ENCODE data around the gene RIPOR2. TPM values are rescaled to one million over a fixed set of nuclear protein-coding genes. Genes with fewer than 3 reads are reported as not detected.

The RIPOR2 gene
- total and polyA plus RNA-seq, 5 donors: 0.59 to 2.9 (median 2.4) TPM

GRCh38 chr6:24911796-24912382 lies 23.9 kb downstream of the RIPOR2 start:
- intact Hi-C loops (cut with DNase I): loop anchor here in 1 of 4 donors (10.0 kb wide), 1 partner anchor 83 kb away; no protein-coding TSS in a partner anchor
- Histone ChIP-seq H3K27ac (ENCODE audit: low read length) (no peak overlapping the region), H3K9me3 (ENCODE audit: control insufficient read depth, low read length) (no peaks in the 10 kb centered on the region), H3K4me1 (ENCODE audit: control insufficient read depth, insufficient read depth, low read length) (peaks cover 2% of the 10 kb centered on the region), H3K4me3 (ENCODE audit: low read length) (peak overlapping the region; percentile 61), H3K27me3 (ENCODE audit: control insufficient read depth, insufficient read depth) (no peaks in the 10 kb centered on the region)
- WGBS: 69% methylated on average over 6 of the region's 6 CpGs
- no peak for ATAC-seq
- DNase-seq: no peak

GRCh38 chr6:24910961-24911725 lies 24.6 kb downstream of the RIPOR2 start:
- Histone ChIP-seq H3K4me3 (ENCODE audit: low read length) (peak overlapping the region; percentile 61), H3K27ac (ENCODE audit: low read length) (no peak overlapping the region), H3K4me1 (ENCODE audit: control insufficient read depth, insufficient read depth, low read length) (peaks cover 2% of the 10 kb centered on the region), H3K9me3 (ENCODE audit: control insufficient read depth, low read length) (no peaks in the 10 kb centered on the region), H3K27me3 (ENCODE audit: control insufficient read depth, insufficient read depth) (no peaks in the 10 kb centered on the region)
- peak; percentile 74 to 75 for ATAC-seq
- DNase-seq: peak; percentile 65 to 84 (median 82)
- intact Hi-C loops (cut with DNase I): loop anchor here in 1 of 4 donors (10.0 kb wide), 1 partner anchor 84 kb away; no protein-coding TSS in a partner anchor
- WGBS: under 1% methylated on average over 56 of the region's 56 CpGs

- DNase-seq (peak; percentile 18 to 60 (median 59)), ATAC-seq (peak; percentile 43 to 44)
- peaks cover 2% of the 10 kb centered on the region for H3K4me1 ChIP-seq (ENCODE audit: control insufficient read depth, insufficient read depth, low read length)
- peak overlapping the region; percentile 61 for H3K4me3 ChIP-seq (ENCODE audit: low read length)
- no peaks in the 10 kb centered on the region for H3K27me3 ChIP-seq (ENCODE audit: control insufficient read depth, insufficient read depth)
- 3% methylated on average over 33 of the region's 33 CpGs for WGBS
- H3K27ac ChIP-seq (ENCODE audit: low read length): no peak overlapping the region
- intact Hi-C loops (cut with DNase I): loop anchor here in 1 of 4 donors (10.0 kb wide), 1 partner anchor 84 kb away; no protein-coding TSS in a partner anchor
- H3K9me3 ChIP-seq (ENCODE audit: control insufficient read depth, low read length): no peaks in the 10 kb centered on the region
Observed at GRCh38 chr6:24910331-24910960, 25.3 kb downstream of the RIPOR2 start.

- 55% methylated on average over 20 of the region's 20 CpGs for WGBS
- Histone ChIP-seq H3K4me1 (ENCODE audit: control insufficient read depth, insufficient read depth, low read length) (peaks cover 2% of the 10 kb centered on the region), H3K27me3 (ENCODE audit: control insufficient read depth, insufficient read depth) (no peaks in the 10 kb centered on the region), H3K9me3 (ENCODE audit: control insufficient read depth, low read length) (no peaks in the 10 kb centered on the region), H3K4me3 (ENCODE audit: low read length) (no peak overlapping the region), H3K27ac (ENCODE audit: low read length) (peak overlapping the region; percentile 23)
- ATAC-seq: peak in 1 of 2 donors; percentile 22
- intact Hi-C loops (cut with DNase I): loop anchor here in 1 of 4 donors (10.0 kb wide), 1 partner anchor 85 kb away; no protein-coding TSS in a partner anchor
- no peak for DNase-seq
Observed at GRCh38 chr6:24909241-24910216, 26.2 kb downstream of the RIPOR2 start.

DNA sequence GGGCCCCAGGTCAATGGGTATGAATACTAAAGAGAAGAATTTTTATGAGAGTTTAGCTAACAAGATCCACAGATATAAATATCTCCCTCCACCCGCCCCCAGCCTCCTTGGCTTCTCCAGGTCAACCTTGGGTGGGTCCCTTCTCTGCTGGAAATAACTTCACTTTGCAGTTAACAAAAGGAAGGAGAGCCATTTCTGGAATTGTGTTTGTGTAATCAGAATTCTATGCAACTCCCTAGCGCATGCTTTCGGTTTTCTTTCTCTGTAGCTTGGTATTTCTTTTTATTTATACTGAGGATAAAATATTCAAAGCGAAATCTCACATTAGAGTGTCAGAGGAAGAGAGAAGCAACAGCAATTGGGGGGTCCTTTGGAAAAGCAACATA lies 27.1 kb downstream of the RIPOR2 start:
- ATAC-seq: no peak
- DNase-seq: no peak

GRCh38 chr6:24907919-24908649 lies 27.7 kb downstream of the RIPOR2 start:
- ATAC-seq: no peak
- WGBS: 34% methylated on average over 4 of the region's 4 CpGs
- Histone ChIP-seq H3K27me3 (ENCODE audit: control insufficient read depth, insufficient read depth) (no peaks in the 10 kb centered on the region), H3K9me3 (ENCODE audit: control insufficient read depth, low read length) (peaks cover under 1% of the 10 kb centered on the region), H3K27ac (ENCODE audit: low read length) (no peak overlapping the region), H3K4me3 (ENCODE audit: low read length) (no peak overlapping the region), H3K4me1 (ENCODE audit: control insufficient read depth, insufficient read depth, low read length) (peaks cover 2% of the 10 kb centered on the region)
- no peak for DNase-seq
- intact Hi-C loops (cut with DNase I): no loop called here

More for the DNA sequence above, 27.1 kb downstream of the RIPOR2 start:
- H3K9me3 ChIP-seq (ENCODE audit: control insufficient read depth, low read length): no peaks in the 10 kb centered on the region
- H3K27ac ChIP-seq (ENCODE audit: low read length): no peak overlapping the region
- intact Hi-C loops (cut with DNase I): no loop called here
- WGBS: 55% methylated on average over 4 of the region's 4 CpGs
- H3K27me3 ChIP-seq (ENCODE audit: control insufficient read depth, insufficient read depth): no peaks in the 10 kb centered on the region
- H3K4me3 ChIP-seq (ENCODE audit: low read length): no peak overlapping the region
- peaks cover 2% of the 10 kb centered on the region for H3K4me1 ChIP-seq (ENCODE audit: control insufficient read depth, insufficient read depth, low read length)

- Histone ChIP-seq H3K9me3 (ENCODE audit: control insufficient read depth, low read length) (peaks cover 3% of the 10 kb centered on the region), H3K4me3 (ENCODE audit: low read length) (no peak overlapping the region), H3K4me1 (ENCODE audit: control insufficient read depth, insufficient read depth, low read length) (peaks cover 2% of the 10 kb centered on the region), H3K27ac (ENCODE audit: low read length) (no peak overlapping the region), H3K27me3 (ENCODE audit: control insufficient read depth, insufficient read depth) (no peaks in the 10 kb centered on the region)
- no peak for ATAC-seq
- no peak for DNase-seq
- intact Hi-C loops (cut with DNase I): no loop called here
Observed at GRCh38 chr6:24906314-24906713, 29.4 kb downstream of the RIPOR2 start.

GRCh38 chr6:24905483-24905882 lies 30.3 kb downstream of the RIPOR2 start:
- no peak for ATAC-seq
- no peak overlapping the region for H3K4me3 ChIP-seq (ENCODE audit: low read length)
- no peak for DNase-seq
- no peak overlapping the region for H3K27ac ChIP-seq (ENCODE audit: low read length)
- 52% methylated on average over 3 of the region's 3 CpGs for WGBS
- intact Hi-C loops (cut with DNase I): no loop called here
- peaks cover 3% of the 10 kb centered on the region for H3K9me3 ChIP-seq (ENCODE audit: control insufficient read depth, low read length)
- no peaks in the 10 kb centered on the region for H3K27me3 ChIP-seq (ENCODE audit: control insufficient read depth, insufficient read depth)
- H3K4me1 ChIP-seq (ENCODE audit: control insufficient read depth, insufficient read depth, low read length): peaks cover 2% of the 10 kb centered on the region

DNA sequence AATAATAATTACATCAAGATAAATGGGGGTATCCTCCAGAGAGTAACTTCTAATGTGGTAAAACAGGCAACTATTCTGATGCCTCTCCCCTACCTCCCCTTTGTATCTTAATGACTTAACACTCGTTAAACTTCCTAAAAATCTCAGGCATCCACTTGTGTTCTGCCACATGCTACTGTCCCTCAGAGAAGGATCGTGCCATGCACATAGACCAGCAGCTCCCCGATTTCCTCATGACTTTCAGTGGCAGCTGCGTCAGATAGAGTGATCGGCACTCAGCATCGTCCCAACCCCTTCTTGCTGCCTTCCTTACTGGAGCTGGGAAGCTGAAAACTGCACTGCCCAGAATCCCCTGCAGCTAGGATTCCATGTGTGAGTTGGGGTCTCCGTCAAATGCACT lies 32.1 kb downstream of the RIPOR2 start:
- ATAC-seq (no peak), DNase-seq (no peak)
- peaks cover 3% of the 10 kb centered on the region for H3K9me3 ChIP-seq (ENCODE audit: control insufficient read depth, low read length)
- no peaks in the 10 kb centered on the region for H3K4me1 ChIP-seq (ENCODE audit: control insufficient read depth, insufficient read depth, low read length)
- no peak overlapping the region for H3K27ac ChIP-seq (ENCODE audit: low read length)
- intact Hi-C loops (cut with DNase I): no loop called here
- no peak overlapping the region for H3K4me3 ChIP-seq (ENCODE audit: low read length)
- 91% methylated on average over 7 of the region's 7 CpGs for WGBS
- no peaks in the 10 kb centered on the region for H3K27me3 ChIP-seq (ENCODE audit: control insufficient read depth, insufficient read depth)

DNA sequence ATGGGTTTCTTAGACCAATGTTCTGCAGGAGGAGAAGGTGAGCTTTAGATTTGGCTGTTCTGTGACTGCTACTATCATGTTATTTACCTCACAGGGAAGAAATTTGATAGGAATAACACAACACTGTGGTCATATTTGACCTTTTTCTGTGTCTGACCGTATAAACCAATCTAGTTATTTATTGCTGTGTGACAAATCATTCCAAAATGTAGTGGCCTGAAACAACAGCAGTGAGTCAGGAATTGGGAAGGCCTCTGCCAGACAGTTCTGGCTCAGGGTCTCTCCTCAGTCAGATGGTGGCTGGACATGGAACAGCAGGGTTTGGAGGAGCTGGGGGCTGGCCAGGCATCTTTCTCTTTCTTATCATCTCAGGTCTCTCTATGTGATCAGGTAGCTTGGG lies 33.0 kb downstream of the RIPOR2 start:
- no peak for DNase-seq
- 63% methylated on average over 1 of the region's 1 CpG for WGBS
- Histone ChIP-seq H3K27me3 (ENCODE audit: control insufficient read depth, insufficient read depth) (no peaks in the 10 kb centered on the region), H3K4me3 (ENCODE audit: low read length) (no peak overlapping the region), H3K27ac (ENCODE audit: low read length) (no peak overlapping the region), H3K9me3 (ENCODE audit: control insufficient read depth, low read length) (peaks cover 3% of the 10 kb centered on the region), H3K4me1 (ENCODE audit: control insufficient read depth, insufficient read depth, low read length) (no peaks in the 10 kb centered on the region)
- intact Hi-C loops (cut with DNase I): no loop called here
- no peak for ATAC-seq
